GM19438 (cell line): ENCODE results near the gene AQP2.
"Not testable (repeated sequence)": the region's sequence is repeated elsewhere in the genome, so short reads cannot be mapped to it uniquely, and the experiment has no call there.

Source experiments
- ATAC-seq: cut with Tn5 transposase; IDR thresholded peaks from one replicate; pipeline ENCODE4 v1.9.1; 2021; ENCODE audit warnings: low read depth; ENCODE audit not compliant: unreplicated experiment

AQP2 gene

GRCh38 chr12:49984476-49985359 lies 34.2 kb downstream of the AQP2 start:
- ATAC-seq: no peak

GRCh38 chr12:49985981-49986380 lies 35.4 kb downstream of the AQP2 start:
- ATAC-seq: no peak

- ATAC-seq: not testable (repeated sequence)
Observed at GRCh38 chr12:49986476-49986875, 35.9 kb downstream of the AQP2 start.

GRCh38 chr12:49987625-49988303 lies 37.2 kb downstream of the AQP2 start:
- no peak for ATAC-seq

- ATAC-seq: not testable (repeated sequence)
Observed at GRCh38 chr12:49989400-49989799, 38.9 kb downstream of the AQP2 start.

GRCh38 chr12:49990273-49990672 lies 39.7 kb downstream of the AQP2 start:
- no peak for ATAC-seq

GRCh38 chr12:49998453-49998852 lies 47.9 kb downstream of the AQP2 start:
- ATAC-seq: no peak

GRCh38 chr12:50003595-50003994 lies 53.1 kb downstream of the AQP2 start:
- no peak for ATAC-seq

GRCh38 chr12:50004696-50005095 lies 54.2 kb downstream of the AQP2 start:
- no peak for ATAC-seq

- no peak for ATAC-seq
Observed at GRCh38 chr12:50005175-50005574, 54.6 kb downstream of the AQP2 start.

GRCh38 chr12:50006280-50006679 lies 55.7 kb downstream of the AQP2 start:
- no peak for ATAC-seq

GRCh38 chr12:50006754-50007442 lies 56.4 kb downstream of the AQP2 start:
- ATAC-seq: peak; percentile 68
